CD14-positive monocyte (primary cell): ENCODE measurements around the gene MLC1. TPM values are rescaled to one million over a fixed set of nuclear protein-coding genes. Genes with fewer than 3 reads are reported as not detected.

ENCODE experiments used
- DNase-seq, 3 donors: peaks; one replicate each; pipeline ENCODE4 v3.0.0-alpha.2; 2011 to 2022
- H2AFZ ChIP-seq: 2 replicates; pipeline ENCODE4 v1.6.0; 2012; ENCODE audit warnings: mild to moderate bottlenecking, low read depth, low read length, inconsistent platforms; ENCODE audit not compliant: insufficient read depth, poor library complexity, severe bottlenecking
- H3K27ac ChIP-seq, 2 donors: 1 replicate in 1 of 2; 2 replicates in 1 of 2; pipeline ENCODE4 v1.5.1; 2012 to 2013; ENCODE audit warnings: low read length in 2 of 2, control low read depth in 1 of 2, inconsistent platforms in 1 of 2, low read depth in 1 of 2, mild to moderate bottlenecking in 1 of 2
- H3K27me3 ChIP-seq, 2 donors: one replicate each; pipeline versions ENCODE4 v1.6.0 to v1.6.1; 2011 to 2013; ENCODE audit warnings: low read length in 2 of 2; ENCODE audit not compliant: control insufficient read depth in 2 of 2, insufficient read depth in 2 of 2
- H3K36me3 ChIP-seq, 2 donors: replicated peaks in 1 of 2; 1 replicate in 1 of 2; 2 replicates in 1 of 2; pipeline versions ENCODE4 v1.5.1 to v1.6.1; 2012 to 2013; ENCODE audit warnings: low read length in 2 of 2, control low read depth in 1 of 2, inconsistent platforms in 1 of 2, mild to moderate bottlenecking in 1 of 2; ENCODE audit not compliant: insufficient read depth in 2 of 2, control insufficient read depth in 1 of 2
- H3K4me1 ChIP-seq, 2 donors: 1 replicate in 1 of 2; 2 replicates in 1 of 2; pipeline versions ENCODE4 v1.5.1 to v1.6.1; 2012 to 2013; ENCODE audit warnings: low read length in 2 of 2, control low read depth in 1 of 2, inconsistent platforms in 1 of 2, mild to moderate bottlenecking in 1 of 2, moderate library complexity in 1 of 2; ENCODE audit not compliant: insufficient read depth in 2 of 2, control insufficient read depth in 1 of 2
- H3K4me2 ChIP-seq: replicated peaks from 2 replicates; pipeline ENCODE3; 2012; ENCODE audit warnings: low read length, moderate library complexity, mild to moderate bottlenecking; ENCODE audit not compliant: poor library complexity, severe bottlenecking; ENCODE audit errors: extremely low read depth
- H3K4me3 ChIP-seq, 3 experiments: fragments of 200-600 bp in 1 of 3; sonication (generic) in 1 of 3; replicated peaks in 1 of 3; 1 replicate in 2 of 3; 2 replicates in 1 of 3; pipeline ENCODE4 v1.5.1; 2011 to 2013; ENCODE audit warnings: low read length in 3 of 3, mild to moderate bottlenecking in 3 of 3, control low read depth in 2 of 3, low read depth in 2 of 3, inconsistent platforms in 1 of 3, moderate library complexity in 1 of 3
- H3K79me2 ChIP-seq: 2 replicates; pipeline ENCODE4 v1.6.0; 2012; ENCODE audit warnings: mild to moderate bottlenecking, control low read depth, inconsistent platforms, low read length, moderate library complexity; ENCODE audit not compliant: insufficient read depth
- H3K9ac ChIP-seq: 2 replicates; pipeline ENCODE4 v1.6.0; 2017; ENCODE audit warnings: low read length, mild to moderate bottlenecking; ENCODE audit not compliant: insufficient read depth, poor library complexity, severe bottlenecking
- H3K9me3 ChIP-seq, 2 donors: replicated peaks in 1 of 2; 1 replicate in 1 of 2; 2 replicates in 1 of 2; pipeline versions ENCODE4 v1.5.1 to v1.6.1; 2012 to 2013; ENCODE audit warnings: low read length in 2 of 2, control low read depth in 1 of 2; ENCODE audit not compliant: control insufficient read depth in 1 of 2, insufficient read depth in 1 of 2
- H4K20me1 ChIP-seq: 2 replicates; pipeline ENCODE4 v1.6.0; 2012; ENCODE audit warnings: mild to moderate bottlenecking, low read length, control low read depth, moderate library complexity; ENCODE audit not compliant: insufficient read depth
- H3K27ac Mint-ChIP-seq, 7 donors: one replicate each; pipeline ENCODE4 v1.8.0; 2020; ENCODE audit warnings: mild to moderate bottlenecking in 7 of 7, mixed read lengths in 7 of 7, moderate library complexity in 6 of 7, inconsistent platforms in 2 of 7
- H3K27me3 Mint-ChIP-seq, 3 donors: one replicate each; pipeline ENCODE4 v1.8.0; 2021 to 2022; ENCODE audit warnings: low read depth in 3 of 3, mild to moderate bottlenecking in 3 of 3, mixed read lengths in 3 of 3, moderate library complexity in 3 of 3, inconsistent platforms in 1 of 3
- H3K36me3 Mint-ChIP-seq, 2 donors: one replicate each; pipeline ENCODE4 v1.8.0; 2020; ENCODE audit warnings: mixed read lengths in 2 of 2, inconsistent platforms in 1 of 2, mild to moderate bottlenecking in 1 of 2
- H3K4me1 Mint-ChIP-seq: one replicate; pipeline ENCODE4 v1.8.0; 2020; ENCODE audit warnings: mild to moderate bottlenecking, mixed read lengths
- H3K4me3 Mint-ChIP-seq, 2 donors: one replicate each; pipeline ENCODE4 v1.8.0; 2020; ENCODE audit warnings: mild to moderate bottlenecking in 2 of 2, mixed read lengths in 2 of 2, moderate library complexity in 1 of 2
- H3K9me3 Mint-ChIP-seq, 7 donors: one replicate each; pipeline ENCODE4 v1.8.0; 2020 to 2022; ENCODE audit warnings: mixed read lengths in 7 of 7, mild to moderate bottlenecking in 6 of 7, moderate library complexity in 6 of 7, inconsistent platforms in 2 of 7
- WGBS: methylation state at CpG from one replicate; pipeline ENCODE4 v1.1.5; 2013; ENCODE audit warnings: missing lambda C conversion rate; ENCODE audit not compliant: insufficient coverage; 5-methylcytosine and 5-hydroxymethylcytosine counted together
- intact Hi-C, 2 donors: fragments of 100-400 bp; cut with micrococcal nuclease; formaldehyde crosslinking; loops; one replicate each; pipeline versions ENCODE4 v1.15.0 to v1.15.1; 2023
- polyA plus RNA-seq, 3 donors: library from polyadenylated mRNA; depleted of rRNA in 1 of 3; unstranded in 2 of 3; stranded (reverse) in 1 of 3; fragments of 300-500 nt in 2 of 3; fragments of >200 nt in 1 of 3; fragmentation: Illumina TruSeq in 2 of 3; gene quantifications; 1 replicate in 2 of 3; 2 replicates in 1 of 3; pipeline ENCODE4 v1.2.3, GENCODE V29; 2012 to 2021
- TF ChIP-seq, protein P1 (sequence below): fragments of 200-600 bp; IDR thresholded peaks from one replicate; pipeline ENCODE4 v1.8.0; 2022; ENCODE audit warnings: antibody characterized with exemption, mild to moderate bottlenecking

The MLC1 gene
- polyA plus RNA-seq, 3 donors = 1.6 to 3.6 (median 1.8) TPM

DNA sequence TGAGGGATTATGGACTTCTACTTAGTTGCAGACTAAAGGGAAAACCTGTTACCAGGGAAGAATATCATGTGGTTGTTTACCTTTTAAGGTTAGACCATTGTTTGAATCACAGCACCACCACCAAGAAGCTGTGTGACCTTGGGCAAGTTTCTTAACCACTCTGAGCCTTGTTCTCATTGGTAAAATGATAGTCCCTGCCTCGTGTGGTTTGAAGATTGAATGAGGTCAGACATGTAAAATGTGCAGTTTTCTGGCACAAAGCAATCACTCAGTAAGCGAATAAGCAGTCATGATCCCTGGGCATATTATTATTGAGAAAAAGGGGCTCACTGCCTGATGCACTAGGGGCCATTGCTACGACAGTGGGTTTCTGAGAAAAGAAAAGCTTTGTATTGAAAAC lies 32.9 kb upstream of the MLC1 start:
- no peaks in the 10 kb centered on the region for H3K36me3 ChIP-seq
- peaks cover 5% of the 10 kb centered on the region for H3K4me1 Mint-ChIP-seq
- peaks cover 0 to 1% of the 10 kb centered on the region in 2 donors for H3K4me1 ChIP-seq
- no peak overlapping the region for H3K4me3 Mint-ChIP-seq
- WGBS = 76% methylated on average over 3 of the region's 3 CpGs
- DNase-seq = no peak
- no peak overlapping the region for H3K9ac ChIP-seq
- TF ChIP-seq, protein P1, sequence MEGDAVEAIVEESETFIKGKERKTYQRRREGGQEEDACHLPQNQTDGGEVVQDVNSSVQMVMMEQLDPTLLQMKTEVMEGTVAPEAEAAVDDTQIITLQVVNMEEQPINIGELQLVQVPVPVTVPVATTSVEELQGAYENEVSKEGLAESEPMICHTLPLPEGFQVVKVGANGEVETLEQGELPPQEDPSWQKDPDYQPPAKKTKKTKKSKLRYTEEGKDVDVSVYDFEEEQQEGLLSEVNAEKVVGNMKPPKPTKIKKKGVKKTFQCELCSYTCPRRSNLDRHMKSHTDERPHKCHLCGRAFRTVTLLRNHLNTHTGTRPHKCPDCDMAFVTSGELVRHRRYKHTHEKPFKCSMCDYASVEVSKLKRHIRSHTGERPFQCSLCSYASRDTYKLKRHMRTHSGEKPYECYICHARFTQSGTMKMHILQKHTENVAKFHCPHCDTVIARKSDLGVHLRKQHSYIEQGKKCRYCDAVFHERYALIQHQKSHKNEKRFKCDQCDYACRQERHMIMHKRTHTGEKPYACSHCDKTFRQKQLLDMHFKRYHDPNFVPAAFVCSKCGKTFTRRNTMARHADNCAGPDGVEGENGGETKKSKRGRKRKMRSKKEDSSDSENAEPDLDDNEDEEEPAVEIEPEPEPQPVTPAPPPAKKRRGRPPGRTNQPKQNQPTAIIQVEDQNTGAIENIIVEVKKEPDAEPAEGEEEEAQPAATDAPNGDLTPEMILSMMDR = no peak
- no peak overlapping the region for H2AFZ ChIP-seq
- H3K9me3 ChIP-seq = peaks cover 11 to 13% of the 10 kb centered on the region in 2 donors
- peaks cover 2 to 18% (median 13%) of the 10 kb centered on the region in 7 donors for H3K9me3 Mint-ChIP-seq
- no peaks in the 10 kb centered on the region for H3K27me3 ChIP-seq
- H3K36me3 Mint-ChIP-seq = no peaks in the 10 kb centered on the region
- H3K27me3 Mint-ChIP-seq = peaks cover 0 to 2% (median 2%) of the 10 kb centered on the region in 3 donors
- no peak overlapping the region for H3K27ac ChIP-seq
- no peak overlapping the region for H3K4me3 ChIP-seq
- no peaks in the 10 kb centered on the region for H3K79me2 ChIP-seq
- intact Hi-C loops = no loop called here
- no peak overlapping the region for H3K27ac Mint-ChIP-seq
- no peaks in the 10 kb centered on the region for H4K20me1 ChIP-seq
- no peak overlapping the region for H3K4me2 ChIP-seq

DNA sequence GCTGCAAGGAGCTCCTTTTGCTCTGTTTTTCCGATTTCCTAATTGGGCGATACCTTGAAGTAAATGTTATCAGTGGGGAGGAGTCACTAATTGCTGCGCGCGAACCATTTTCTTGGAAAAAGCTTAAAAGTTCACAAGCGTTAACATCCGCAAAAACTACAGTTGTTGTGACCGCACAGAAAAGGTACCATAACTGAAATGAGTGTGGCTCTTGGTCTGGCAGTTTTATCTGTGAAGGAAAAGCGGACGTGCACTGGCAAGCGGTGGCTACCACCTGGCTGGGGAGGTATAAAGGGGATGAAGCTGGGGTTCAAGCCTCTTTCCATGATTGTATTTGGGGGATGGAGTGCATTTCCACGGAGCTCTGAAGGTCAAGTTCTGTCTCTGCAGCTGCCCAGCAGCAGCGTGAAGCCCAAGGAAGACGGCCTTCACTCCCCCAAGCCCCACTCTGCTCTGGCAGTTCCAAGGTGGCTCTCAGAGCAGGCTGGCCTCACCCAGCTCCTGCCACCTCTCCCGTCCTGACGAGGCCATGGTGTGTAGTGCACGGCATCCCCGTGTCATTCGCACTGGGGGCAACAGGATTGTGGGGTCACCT lies 32.0 kb upstream of the MLC1 start:
- peaks cover 6 to 10% of the 10 kb centered on the region in 2 donors for H3K4me1 ChIP-seq
- H3K36me3 Mint-ChIP-seq = no peaks in the 10 kb centered on the region

More for the DNA sequence above, 32.0 kb upstream of the MLC1 start:
- 93% methylated on average over 15 of the region's 19 CpGs for WGBS
- no peaks in the 10 kb centered on the region for H3K79me2 ChIP-seq
- H3K9ac ChIP-seq = no peak overlapping the region
- intact Hi-C loops = no loop called here
- Mint-ChIP-seq H3K4me3 (no peak overlapping the region), H3K4me1 (peaks cover 13% of the 10 kb centered on the region), H3K27ac (no peak overlapping the region), H3K9me3 (peaks cover 0 to 10% (median 7%) of the 10 kb centered on the region in 7 donors), H3K27me3 (peaks cover 0 to 6% (median 6%) of the 10 kb centered on the region in 3 donors)
- TF ChIP-seq, protein P1 = no peak
- no peak overlapping the region for H3K4me2 ChIP-seq
- H3K9me3 ChIP-seq = peaks cover 4 to 7% of the 10 kb centered on the region in 2 donors
- no peaks in the 10 kb centered on the region for H3K36me3 ChIP-seq
- no peak overlapping the region for H2AFZ ChIP-seq
- no peaks in the 10 kb centered on the region for H4K20me1 ChIP-seq
- DNase-seq = no peak
- no peaks in the 10 kb centered on the region for H3K27me3 ChIP-seq
- H3K4me3 ChIP-seq = no peak overlapping the region
- H3K27ac ChIP-seq = no peak overlapping the region
